ENCODE data around the gene WTAP.

DNA sequence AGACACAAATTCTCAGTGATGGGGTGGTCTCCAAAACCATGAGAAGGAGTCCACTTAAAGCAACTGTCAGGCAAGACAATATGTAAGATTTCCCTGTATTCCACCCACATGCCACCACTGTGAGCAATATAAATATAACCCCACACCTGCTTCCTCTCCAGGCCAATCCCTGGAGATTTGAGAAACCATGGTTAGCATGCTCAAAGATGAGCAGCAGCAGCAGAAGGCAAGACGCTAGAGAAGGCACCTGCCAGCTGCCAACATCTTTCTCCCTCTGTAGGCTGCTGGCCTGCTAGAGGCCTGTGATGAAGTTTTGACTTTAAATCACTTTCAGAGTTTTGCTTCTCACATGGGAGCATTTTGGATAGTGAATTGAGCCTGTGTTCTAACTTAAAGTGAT lies 26.3 kb upstream of the WTAP start:
- no peak for TF ChIP-seq SP1 (IDR thresholded peaks at IDR 0.05)
- no peak for TF ChIP-seq FOXA1 (IDR thresholded peaks at IDR 0.05)
- TF ChIP-seq BHLHE40 (IDR thresholded peaks at IDR 0.05; ENCODE audit: borderline replicate concordance) = no peak
